Fibroblast of skin of abdomen (primary cell): Measurements from ENCODE around the gene KANSL1L.
"Not testable (repeated sequence)": the region's sequence is repeated elsewhere in the genome, so short reads cannot be mapped to it uniquely, and the experiment has no call there.

Source experiments
- DNase-seq: peaks from one replicate; pipeline ENCODE4 v3.0.0-alpha.2; 2013

Gene KANSL1L

GRCh38 chr2:210179351-210179990, 8.3 kb upstream of the KANSL1L start:
- DNase-seq, result no peak

GRCh38 chr2:210177769-210178168, 6.6 kb upstream of the KANSL1L start:
- DNase-seq, result no peak

GRCh38 chr2:210177115-210177514, 5.9 kb upstream of the KANSL1L start:
- DNase-seq, result not testable (repeated sequence)

- no peak for DNase-seq
Measured at GRCh38 chr2:210174086-210174485, 2.9 kb upstream of the KANSL1L start.

- no peak for DNase-seq
Measured at GRCh38 chr2:210172219-210172575, 988 bp upstream of the KANSL1L start.

GRCh38 chr2:210170446-210171303, 534 bp downstream of the KANSL1L start:
- DNase-seq, result peak; percentile 96

- no peak for DNase-seq
Measured at GRCh38 chr2:210170196-210170445, 1.1 kb downstream of the KANSL1L start.

GRCh38 chr2:210169516-210170195, 1.6 kb downstream of the KANSL1L start:
- peak; percentile 66 for DNase-seq

GRCh38 chr2:210167227-210167626, 4.0 kb downstream of the KANSL1L start:
- peak; percentile 13 for DNase-seq

- DNase-seq, result no peak
Measured at GRCh38 chr2:210162466-210163124, 8.6 kb downstream of the KANSL1L start.

- DNase-seq, result no peak
Measured at GRCh38 chr2:210159059-210159458, 12.2 kb downstream of the KANSL1L start.

GRCh38 chr2:210158236-210158635, 13.0 kb downstream of the KANSL1L start:
- no peak for DNase-seq

GRCh38 chr2:210157526-210157925, 13.7 kb downstream of the KANSL1L start:
- no peak for DNase-seq

- DNase-seq, result no peak
Measured at GRCh38 chr2:210147614-210148013, 23.6 kb downstream of the KANSL1L start.

GRCh38 chr2:210132239-210132638, 39.0 kb downstream of the KANSL1L start:
- no peak for DNase-seq

- no peak for DNase-seq
Measured at GRCh38 chr2:210128961-210129360, 42.2 kb downstream of the KANSL1L start.

- no peak for DNase-seq
Measured at GRCh38 chr2:210113614-210114235, 57.5 kb downstream of the KANSL1L start.

- no peak for DNase-seq
Measured at GRCh38 chr2:210112871-210113270, 58.3 kb downstream of the KANSL1L start.

- no peak for DNase-seq
Measured at GRCh38 chr2:210099940-210100339, 71.3 kb downstream of the KANSL1L start.

- no peak for DNase-seq
Measured at GRCh38 chr2:210094787-210095186, 76.4 kb downstream of the KANSL1L start.

- DNase-seq, result no peak
Measured at GRCh38 chr2:210092791-210093190, 78.4 kb downstream of the KANSL1L start.

GRCh38 chr2:210086930-210087329, 84.3 kb downstream of the KANSL1L start:
- DNase-seq, result no peak

- peak; percentile 2 for DNase-seq
Measured at GRCh38 chr2:210086292-210086691, 84.9 kb downstream of the KANSL1L start.
